ENCODE measurements around the gene MAPT.
"Not testable (repeated sequence)": the region's sequence is repeated elsewhere in the genome, so short reads cannot be mapped to it uniquely, and the experiment has no call there.

MAPT gene

DNA sequence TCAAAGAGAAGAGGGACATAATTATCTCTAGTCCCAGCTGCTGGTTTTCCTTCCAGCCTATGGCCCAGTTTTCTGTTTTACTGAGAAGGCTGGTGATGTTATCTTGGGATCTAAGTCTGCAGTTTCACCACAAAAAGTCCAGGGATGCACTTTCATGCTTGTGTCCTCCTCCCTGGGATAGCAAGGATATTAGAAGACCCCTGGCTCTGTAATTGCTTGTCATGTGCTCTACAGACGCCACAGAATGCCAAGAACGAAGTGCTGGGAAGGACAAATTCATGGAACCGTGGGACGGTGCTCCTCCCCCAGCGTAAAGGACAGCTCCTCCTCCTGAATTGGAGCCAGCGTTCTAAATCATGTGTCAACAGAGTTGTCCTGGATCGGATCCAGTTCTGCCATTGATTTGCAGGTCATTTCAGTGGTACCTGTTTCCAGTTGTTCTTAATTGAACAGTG, 8.6 kb downstream of the MAPT start:
- Mint-ChIP-seq H3K9me3 (no peaks in the 10 kb centered on the region), H3K4me3 (no peak overlapping the region), H3K36me3 (ENCODE audit: low read depth) (no peaks in the 10 kb centered on the region), H3K27ac (no peak overlapping the region), H3K27me3 (peaks cover 66% of the 10 kb centered on the region), H3K4me1 (ENCODE audit: low read depth) (peaks cover 16% of the 10 kb centered on the region)

DNA sequence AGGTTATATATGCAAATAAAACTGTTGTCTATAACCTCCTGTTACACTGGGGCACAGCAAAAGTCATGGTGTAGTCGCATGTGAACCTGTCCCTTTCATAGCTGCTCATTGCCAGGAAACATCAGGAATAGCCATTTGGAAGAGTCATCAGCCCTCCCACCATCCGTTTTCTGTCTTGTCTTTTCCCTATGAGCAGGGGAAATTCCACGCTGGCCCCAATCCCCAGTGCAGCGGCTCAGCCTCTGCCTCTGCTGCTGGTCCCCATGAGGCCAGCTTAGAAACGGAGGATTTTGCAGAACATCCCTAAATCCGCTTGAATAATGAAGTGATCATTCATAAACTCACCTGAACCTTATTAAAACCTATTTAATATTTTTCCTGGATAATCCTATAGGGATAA, 10.5 kb downstream of the MAPT start:
- Mint-ChIP-seq H3K4me1 (ENCODE audit: low read depth) (peaks cover 23% of the 10 kb centered on the region), H3K4me3 (no peak overlapping the region), H3K9me3 (no peaks in the 10 kb centered on the region), H3K27ac (no peak overlapping the region), H3K36me3 (ENCODE audit: low read depth) (no peaks in the 10 kb centered on the region), H3K27me3 (peaks cover 47% of the 10 kb centered on the region)

DNA sequence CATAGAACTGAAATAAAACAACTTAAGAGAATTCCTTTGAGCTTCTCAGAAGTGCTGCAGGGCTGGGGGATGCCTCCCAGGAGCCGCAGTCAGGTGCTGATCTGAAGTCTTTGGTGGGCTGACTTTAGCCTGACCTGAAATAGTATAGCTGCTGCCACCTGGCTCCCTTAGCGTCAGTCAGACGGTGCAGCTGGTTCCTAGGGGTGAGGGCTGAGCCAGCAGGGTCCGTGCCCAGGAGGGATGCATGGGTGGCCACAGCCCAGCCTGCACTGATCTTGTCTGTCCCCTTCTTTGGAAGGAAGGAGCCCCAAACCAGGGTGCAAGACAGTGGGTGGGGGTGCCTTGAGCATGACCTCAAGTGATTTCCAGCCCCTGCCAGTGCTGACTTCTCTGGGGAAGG, 11.5 kb downstream of the MAPT start:
- Mint-ChIP-seq H3K4me3 (no peak overlapping the region), H3K4me1 (ENCODE audit: low read depth) (peaks cover 23% of the 10 kb centered on the region), H3K9me3 (no peaks in the 10 kb centered on the region)

DNA sequence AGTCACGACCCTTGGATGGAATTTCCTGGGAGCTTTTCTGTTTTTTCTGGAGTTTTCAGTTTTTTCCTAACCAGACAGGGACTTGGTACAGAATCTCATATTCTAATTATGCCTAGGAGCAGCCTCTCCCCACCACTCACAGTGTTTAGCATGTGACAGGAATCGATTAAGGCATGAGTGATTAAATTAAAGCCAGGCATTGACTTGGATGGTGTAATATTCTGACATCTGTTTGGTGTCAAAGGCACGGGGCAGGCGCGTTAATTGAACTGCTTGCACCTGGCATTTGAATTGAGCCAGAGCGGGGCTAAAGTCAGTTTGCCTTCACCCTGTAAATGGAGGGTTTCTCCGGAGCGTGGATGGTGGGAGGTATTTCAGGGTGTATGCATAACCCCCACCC, 11.9 kb downstream of the MAPT start:
- no peaks in the 10 kb centered on the region for H3K36me3 Mint-ChIP-seq (ENCODE audit: low read depth)
- H3K27ac Mint-ChIP-seq = no peak overlapping the region
- H3K9me3 Mint-ChIP-seq = no peaks in the 10 kb centered on the region
- peaks cover 23% of the 10 kb centered on the region for H3K4me1 Mint-ChIP-seq (ENCODE audit: low read depth)
- H3K27me3 Mint-ChIP-seq = peaks cover 34% of the 10 kb centered on the region
- no peak overlapping the region for H3K4me3 Mint-ChIP-seq

More for the DNA sequence above, 11.5 kb downstream of the MAPT start:
- Mint-ChIP-seq H3K27ac (no peak overlapping the region), H3K36me3 (ENCODE audit: low read depth) (no peaks in the 10 kb centered on the region), H3K27me3 (peaks cover 37% of the 10 kb centered on the region)

DNA sequence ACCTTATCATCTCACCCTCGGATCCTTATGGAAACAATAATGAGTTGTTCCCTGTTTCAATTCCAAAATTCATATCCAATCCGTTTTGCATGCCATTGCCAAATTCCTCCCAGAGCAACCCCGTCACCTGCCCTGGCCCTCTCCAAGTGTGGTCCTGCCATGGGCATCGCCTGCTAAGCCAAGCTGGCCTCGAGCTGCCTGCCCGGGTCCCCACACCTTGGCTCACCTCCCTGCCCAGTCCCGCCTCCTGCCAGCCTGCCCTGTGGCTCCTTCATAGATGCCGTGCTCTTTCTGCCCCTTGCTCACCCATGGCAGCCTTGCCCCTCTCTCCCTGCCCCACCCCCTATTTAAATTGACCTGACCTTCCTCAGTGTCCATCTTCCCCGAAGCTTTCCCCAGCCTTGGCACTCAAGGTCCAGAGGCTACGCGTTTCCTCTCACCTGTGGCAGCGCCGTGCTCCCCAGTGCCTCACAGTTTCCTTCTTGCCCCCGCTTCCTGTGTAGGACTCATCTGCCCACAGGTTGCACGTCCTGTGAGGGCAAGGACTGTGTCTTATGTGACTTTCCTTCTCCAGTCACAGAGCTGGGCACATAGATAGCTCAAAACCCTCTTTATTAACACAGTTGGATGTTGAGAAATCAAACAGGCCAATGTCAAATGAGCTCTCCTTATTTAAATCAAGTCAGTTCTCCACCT, 12.7 kb downstream of the MAPT start:
- Mint-ChIP-seq H3K27ac (no peak overlapping the region), H3K27me3 (peaks cover 26% of the 10 kb centered on the region), H3K36me3 (ENCODE audit: low read depth) (no peaks in the 10 kb centered on the region), H3K4me3 (peak overlapping the region; percentile 4), H3K9me3 (peaks cover under 1% of the 10 kb centered on the region), H3K4me1 (ENCODE audit: low read depth) (peaks cover 23% of the 10 kb centered on the region)

DNA sequence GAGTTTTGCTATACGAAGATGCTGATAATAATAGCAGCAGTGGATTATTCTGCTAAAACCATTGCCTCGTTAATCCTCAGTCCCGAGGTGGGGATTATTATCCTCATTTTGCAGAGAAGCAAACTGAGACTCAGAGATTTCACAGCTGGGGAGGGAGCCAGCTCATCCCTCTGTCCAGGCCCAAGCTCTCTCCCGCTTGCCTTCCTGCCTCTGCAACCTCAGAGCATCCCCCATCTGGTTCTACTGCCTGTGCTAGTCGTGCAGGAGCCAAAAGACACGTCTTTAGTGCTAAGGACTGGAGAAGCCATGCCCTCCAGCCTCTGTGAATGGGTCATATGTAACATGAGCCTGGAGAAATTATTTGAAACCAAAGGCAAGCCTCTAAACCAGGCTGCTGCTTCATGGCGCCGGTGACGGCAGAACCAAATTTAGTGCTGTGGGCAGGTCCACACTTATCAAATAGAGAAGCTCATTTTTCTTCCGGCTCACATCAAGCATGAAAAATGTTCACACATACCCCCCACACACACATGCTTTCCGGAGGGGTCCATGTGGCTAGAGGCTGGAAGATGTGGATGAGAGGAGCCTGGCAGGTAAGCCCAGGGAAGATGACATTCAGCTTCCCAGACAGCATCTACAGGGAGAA, 13.5 kb downstream of the MAPT start:
- no peaks in the 10 kb centered on the region for H3K36me3 Mint-ChIP-seq (ENCODE audit: low read depth)
- peak overlapping the region; percentile 4 for H3K4me3 Mint-ChIP-seq
- no peak overlapping the region for H3K27ac Mint-ChIP-seq
- H3K27me3 Mint-ChIP-seq = peaks cover 23% of the 10 kb centered on the region
- H3K9me3 Mint-ChIP-seq = peaks cover 6% of the 10 kb centered on the region
- peaks cover 23% of the 10 kb centered on the region for H3K4me1 Mint-ChIP-seq (ENCODE audit: low read depth)

DNA sequence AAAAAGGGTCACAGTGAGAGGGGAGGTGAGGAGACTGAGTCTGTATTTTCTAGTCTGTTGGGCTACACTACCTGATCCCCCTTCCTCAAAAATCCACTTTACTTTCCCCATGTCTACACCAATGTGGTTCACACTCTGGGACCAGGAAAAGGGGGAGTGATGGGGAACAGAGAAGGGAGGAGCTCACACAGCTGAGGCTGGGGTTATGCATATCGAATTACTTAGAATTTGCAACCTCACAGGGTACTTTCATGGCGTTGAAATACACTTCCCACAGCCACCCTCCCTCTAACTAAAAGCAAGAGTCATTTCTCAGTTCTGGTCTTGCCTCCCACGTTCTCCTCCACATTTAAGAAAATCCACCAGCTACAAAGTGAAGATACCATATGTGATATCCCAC, 14.1 kb downstream of the MAPT start:
- Mint-ChIP-seq H3K4me3 (no peak overlapping the region), H3K9me3 (peaks cover 11% of the 10 kb centered on the region), H3K36me3 (ENCODE audit: low read depth) (no peaks in the 10 kb centered on the region), H3K4me1 (ENCODE audit: low read depth) (peaks cover 23% of the 10 kb centered on the region), H3K27me3 (peaks cover 26% of the 10 kb centered on the region), H3K27ac (no peak overlapping the region)

DNA sequence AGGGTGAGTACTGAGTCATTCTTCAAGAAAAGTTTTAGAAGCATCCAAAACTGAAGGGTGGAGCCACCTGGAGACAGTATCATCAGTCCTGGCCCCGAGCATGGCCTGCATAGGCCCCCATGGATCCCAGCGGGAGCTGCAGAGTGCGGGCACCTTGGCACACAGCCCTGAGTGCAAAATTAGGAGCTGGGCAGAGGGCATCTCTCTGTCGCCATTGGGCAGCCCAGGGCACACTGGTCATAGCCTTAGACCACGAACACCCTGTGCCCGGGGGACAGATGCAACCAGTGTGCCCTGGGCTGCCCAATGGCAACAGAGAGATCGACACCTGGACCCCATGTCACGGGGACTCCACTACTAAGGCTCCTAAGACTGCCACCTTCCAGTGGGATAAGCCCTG, 14.6 kb downstream of the MAPT start:
- Mint-ChIP-seq H3K27ac (no peak overlapping the region), H3K27me3 (peaks cover 26% of the 10 kb centered on the region), H3K36me3 (ENCODE audit: low read depth) (no peaks in the 10 kb centered on the region), H3K4me1 (ENCODE audit: low read depth) (peaks cover 23% of the 10 kb centered on the region), H3K4me3 (no peak overlapping the region), H3K9me3 (peaks cover 11% of the 10 kb centered on the region)

DNA sequence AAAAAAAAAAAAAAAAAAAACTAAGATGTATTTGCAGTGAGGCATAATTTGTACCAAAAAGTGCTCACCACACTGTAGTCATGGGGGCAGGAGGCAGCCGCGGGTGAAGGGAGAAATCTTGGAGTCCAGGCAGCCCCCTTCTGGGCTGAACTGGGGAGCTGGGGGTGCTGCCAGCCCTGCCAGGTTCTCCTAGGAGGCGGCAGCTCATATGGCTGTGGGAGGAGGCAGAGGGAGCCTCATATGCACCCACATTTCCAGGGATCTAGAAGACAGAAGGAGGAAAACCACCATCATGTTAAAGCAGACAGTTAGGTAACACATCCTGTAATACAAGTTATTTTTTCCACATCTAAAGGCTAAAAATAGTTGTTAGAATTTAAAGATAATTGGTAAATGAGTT, 16.3 kb downstream of the MAPT start:
- H3K27ac Mint-ChIP-seq = no peak overlapping the region
- H3K4me3 Mint-ChIP-seq = no peak overlapping the region
- H3K36me3 Mint-ChIP-seq (ENCODE audit: low read depth) = no peaks in the 10 kb centered on the region
- peaks cover 11% of the 10 kb centered on the region for H3K9me3 Mint-ChIP-seq
- peaks cover 23% of the 10 kb centered on the region for H3K4me1 Mint-ChIP-seq (ENCODE audit: low read depth)
- H3K27me3 Mint-ChIP-seq = peaks cover 23% of the 10 kb centered on the region

DNA sequence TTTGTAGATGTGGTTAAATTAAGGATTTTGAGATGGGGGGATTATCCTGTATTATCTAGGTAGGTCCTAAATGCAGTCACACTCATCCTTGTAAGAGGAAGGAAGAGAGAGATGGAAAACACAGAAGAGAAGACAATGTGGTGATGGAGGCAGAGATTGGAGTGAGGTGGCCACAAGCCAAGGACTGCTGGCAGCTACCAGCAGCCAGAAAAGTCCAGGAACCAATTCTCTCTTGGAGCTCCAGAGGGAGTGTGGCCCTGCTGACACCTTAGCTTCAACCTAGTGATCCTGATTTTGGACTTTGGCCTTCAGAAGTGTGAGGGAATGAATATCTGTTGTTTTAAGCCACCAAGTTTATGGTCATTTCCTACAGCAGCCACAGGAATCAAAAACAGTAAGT, 18.0 kb downstream of the MAPT start:
- H3K4me1 Mint-ChIP-seq (ENCODE audit: low read depth) = peaks cover 15% of the 10 kb centered on the region
- H3K27me3 Mint-ChIP-seq = peaks cover 15% of the 10 kb centered on the region
- no peak overlapping the region for H3K27ac Mint-ChIP-seq
- H3K9me3 Mint-ChIP-seq = peaks cover 11% of the 10 kb centered on the region
- H3K36me3 Mint-ChIP-seq (ENCODE audit: low read depth) = no peaks in the 10 kb centered on the region
- no peak overlapping the region for H3K4me3 Mint-ChIP-seq

DNA sequence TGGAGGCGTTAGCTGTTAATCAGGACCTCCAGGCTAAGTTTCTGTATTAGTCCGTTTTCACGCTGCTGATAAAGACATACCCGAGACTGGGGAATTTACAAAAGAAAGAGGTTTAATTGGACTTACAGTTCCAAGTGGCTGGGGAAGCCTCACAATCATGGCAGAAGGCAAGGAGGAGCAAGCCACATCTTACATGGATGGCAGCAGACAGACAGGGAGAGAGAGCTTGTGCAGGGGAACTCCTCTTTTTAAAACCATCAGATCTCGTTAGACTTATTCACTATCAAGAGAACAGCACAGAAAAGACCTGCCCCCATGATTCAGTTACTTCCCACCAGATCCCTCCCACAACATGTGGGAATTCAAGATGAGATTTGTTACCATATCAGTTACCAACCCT, 18.7 kb downstream of the MAPT start:
- Mint-ChIP-seq H3K9me3 (peaks cover 11% of the 10 kb centered on the region), H3K27me3 (peaks cover 17% of the 10 kb centered on the region)
- not testable (repeated sequence) for H3K4me3 Mint-ChIP-seq; H3K27ac Mint-ChIP-seq; H3K36me3 Mint-ChIP-seq (ENCODE audit: low read depth); H3K4me1 Mint-ChIP-seq (ENCODE audit: low read depth)

DNA sequence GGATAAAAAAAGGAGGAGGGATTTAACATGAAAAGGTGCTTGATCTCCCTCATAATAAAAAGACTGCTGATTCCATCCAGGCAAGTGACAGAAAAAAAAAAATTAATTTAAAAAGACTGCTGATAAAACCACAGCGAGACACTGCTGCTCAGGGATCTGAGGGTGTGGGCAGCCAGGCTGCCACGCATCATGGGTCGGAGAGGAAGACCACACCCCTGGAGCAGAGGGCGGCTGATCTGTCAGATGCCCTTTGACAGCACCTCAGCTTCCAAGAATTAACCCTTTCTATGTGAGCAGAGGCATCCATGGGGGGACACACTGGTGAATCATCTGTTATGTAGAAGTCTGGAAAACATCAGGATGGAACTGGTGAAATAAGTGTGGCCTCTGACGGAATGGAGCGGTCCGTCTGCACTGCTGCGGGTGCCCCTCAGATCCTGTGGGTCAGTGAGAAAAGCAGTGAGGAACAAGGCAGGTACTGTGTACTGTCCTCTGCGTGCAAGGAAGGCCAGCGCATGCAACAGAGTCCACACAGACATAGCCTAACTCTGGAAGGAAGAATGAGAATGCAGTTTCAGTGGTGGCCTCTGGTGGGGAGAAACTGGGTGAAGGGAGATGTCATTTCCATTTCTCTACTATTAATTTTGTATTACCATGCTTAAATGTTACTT, 19.8 kb downstream of the MAPT start:
- Mint-ChIP-seq H3K36me3 (ENCODE audit: low read depth) (no peaks in the 10 kb centered on the region), H3K9me3 (peaks cover 11% of the 10 kb centered on the region), H3K4me3 (no peak overlapping the region), H3K27me3 (peaks cover 18% of the 10 kb centered on the region), H3K4me1 (ENCODE audit: low read depth) (no peaks in the 10 kb centered on the region), H3K27ac (no peak overlapping the region)

DNA sequence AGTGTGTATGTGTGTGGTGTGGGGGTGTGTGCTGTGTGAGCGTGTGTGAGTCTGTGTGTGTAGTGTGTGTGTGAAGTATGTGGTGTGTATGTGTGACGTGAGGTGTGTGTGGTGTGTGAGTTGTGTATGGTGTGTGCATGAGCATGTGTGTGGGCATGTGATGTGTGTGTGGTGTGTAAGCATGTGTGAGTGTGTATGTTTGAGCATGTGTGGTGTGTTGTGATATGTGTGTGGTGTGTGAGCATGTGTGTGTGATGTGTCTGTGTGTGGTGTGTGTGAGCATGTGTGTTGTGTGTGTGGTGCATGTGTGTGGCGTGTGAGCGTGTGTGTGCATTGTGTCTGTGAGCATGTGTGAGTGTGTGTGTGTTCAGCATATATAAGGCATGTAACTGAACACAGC, 20.9 kb downstream of the MAPT start:
- no peak overlapping the region for H3K27ac Mint-ChIP-seq
- H3K36me3 Mint-ChIP-seq (ENCODE audit: low read depth) = no peaks in the 10 kb centered on the region
- no peaks in the 10 kb centered on the region for H3K4me1 Mint-ChIP-seq (ENCODE audit: low read depth)
- H3K4me3 Mint-ChIP-seq = no peak overlapping the region
- peaks cover 11% of the 10 kb centered on the region for H3K9me3 Mint-ChIP-seq
- peaks cover 18% of the 10 kb centered on the region for H3K27me3 Mint-ChIP-seq

DNA sequence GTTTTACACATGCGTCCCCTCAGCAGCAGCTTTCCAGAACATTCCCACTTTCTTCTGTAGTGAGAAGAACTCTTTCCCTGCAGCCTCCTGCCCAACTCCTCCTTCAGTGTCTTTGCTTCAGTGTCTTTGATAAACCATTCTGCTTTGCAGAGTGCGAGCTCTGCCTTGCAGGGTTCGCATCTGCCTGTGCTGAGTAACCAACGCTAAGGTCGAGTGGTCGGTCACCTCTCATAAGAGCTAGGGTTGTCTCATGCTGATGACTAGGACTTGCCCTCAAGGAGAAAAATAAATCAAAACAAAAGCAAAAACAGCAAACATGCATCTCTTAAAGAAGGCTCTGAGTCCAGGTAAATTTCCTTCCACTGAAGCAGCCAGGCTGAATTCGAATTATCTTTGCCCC, 22.7 kb downstream of the MAPT start:
- Mint-ChIP-seq H3K27ac (no peak overlapping the region), H3K36me3 (ENCODE audit: low read depth) (no peaks in the 10 kb centered on the region), H3K4me1 (ENCODE audit: low read depth) (no peaks in the 10 kb centered on the region), H3K9me3 (peaks cover 10% of the 10 kb centered on the region), H3K4me3 (no peak overlapping the region), H3K27me3 (peaks cover 17% of the 10 kb centered on the region)

DNA sequence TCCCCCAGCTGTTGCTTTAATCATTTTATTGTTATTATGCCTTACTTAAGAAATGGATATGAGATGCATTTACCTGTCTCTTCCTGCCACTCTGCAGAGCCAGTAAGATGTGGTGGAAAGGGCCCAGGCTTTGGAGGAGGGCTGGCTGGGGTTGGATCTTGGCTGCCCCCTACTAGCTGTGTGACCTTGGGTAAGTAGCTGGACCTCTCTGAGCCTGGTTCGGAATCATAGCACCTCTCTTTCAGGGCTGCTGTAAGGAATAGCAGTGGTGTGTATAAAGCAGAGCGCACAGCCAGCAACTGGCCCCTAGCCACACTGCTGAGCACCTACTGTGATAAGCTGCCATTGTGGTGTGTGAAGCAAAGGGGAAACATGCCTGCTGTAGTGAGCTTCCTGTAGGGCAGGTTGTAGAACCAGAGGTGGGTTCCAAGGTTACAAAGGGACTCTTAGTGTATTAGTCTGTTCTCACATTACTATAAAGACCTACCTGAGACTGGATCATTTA, 23.9 kb downstream of the MAPT start:
- Mint-ChIP-seq H3K4me3 (no peak overlapping the region), H3K27ac (no peak overlapping the region), H3K27me3 (peaks cover 8% of the 10 kb centered on the region), H3K4me1 (ENCODE audit: low read depth) (no peaks in the 10 kb centered on the region), H3K36me3 (ENCODE audit: low read depth) (no peaks in the 10 kb centered on the region), H3K9me3 (peaks cover under 1% of the 10 kb centered on the region)
